OCI-LY3 (cell line): ENCODE measurements around the gene UQCC5.

ENCODE experiments used
- CTCF ChIP-seq: fragments of 200-600, 300-600 bp; sonication (generic); IDR thresholded peaks from 2 replicates; pipeline ENCODE4 v1.5.1; 2014; ENCODE audit warnings: antibody characterized with exemption, low read length, low read depth
- EZH2phosphoT487 ChIP-seq: fragments of 200-600 bp; shearing (Covaris generic); IDR thresholded peaks from 2 replicates; pipeline ENCODE4 v1.6.1; 2018; ENCODE audit warnings: antibody characterized with exemption, mixed run types, low read depth

GRCh38 chr3:52512105-52512504 is 24.3 kb upstream of the UQCC5 start:
- TF ChIP-seq CTCF (no peak), EZH2phosphoT487 (no peak)
